Measurements from ENCODE around the gene PCDH9. TPM values are rescaled to one million over a fixed set of nuclear protein-coding genes. Genes with fewer than 3 reads are reported as not detected.

Gene PCDH9
- total and polyA plus RNA-seq, 10 of the 15 experiments (the other 5 are each of a cell fraction or from before 2014, with no cell fraction given), result 0.02 to 2.3 (median 0.05) TPM; not detected in 1

DNA sequence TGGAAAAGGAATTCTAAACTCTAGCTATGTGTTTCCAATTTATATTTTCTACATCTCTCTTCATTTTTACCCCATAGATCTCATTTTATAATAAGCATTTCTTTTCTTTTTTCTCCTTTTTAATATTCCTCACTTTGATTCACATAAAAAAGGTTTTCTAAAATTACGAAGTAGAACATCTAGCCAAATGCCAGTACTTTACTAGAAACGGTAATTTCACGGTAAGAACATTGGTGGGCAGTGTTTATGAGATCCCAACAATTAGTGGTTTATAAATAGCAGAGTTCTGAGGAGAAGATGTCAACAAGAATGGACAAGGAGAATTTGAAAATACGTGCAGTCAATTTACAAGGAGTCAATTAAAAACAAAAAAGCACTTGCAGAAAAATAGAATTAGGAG lies 94.8 kb downstream of the PCDH9 start:
- ChIA-PET POLR2A (no interaction called here), CTCF (interaction anchor here (1.0 kb wide), 1 partner anchor 14 kb away, joined by 3 read pairs; no protein-coding TSS in a partner anchor), SMC1A (ENCODE audit: uncharacterized antibody, unreplicated experiment) (interaction anchor here (1.8 kb wide), 1 partner anchor 9 kb away, joined by 7 read pairs; no protein-coding TSS in a partner anchor), RAD21 (ENCODE audit: unreplicated experiment) (no interaction called here)
- intact Hi-C loops (cut with micrococcal nuclease; ENCODE audit: unreplicated experiment), result no loop called here
- no peaks in the 10 kb centered on the region; a peak in 1 of 4 replicates for H3K27me3 ChIP-seq (replicated peaks in 1 of 2; ENCODE audit: control insufficient read depth in 2 of 2, insufficient read depth in 2 of 2, low read length in 1 of 2)
- no peaks in the 10 kb centered on the region for H3K79me2 ChIP-seq (ENCODE audit: control insufficient read depth, insufficient read depth, low read length)
- TF ChIP-seq BCL11A (IDR thresholded peaks at IDR 0.05; ENCODE audit: low read depth, low read length), result no peak
- no peak for TF ChIP-seq DPF2 (IDR thresholded peaks at IDR 0.05)
- TF ChIP-seq ZNF274 (IDR thresholded peaks at IDR 0.05; ENCODE audit: insufficient read depth, insufficient read length), result no peak
- TF ChIP-seq, protein P1, sequence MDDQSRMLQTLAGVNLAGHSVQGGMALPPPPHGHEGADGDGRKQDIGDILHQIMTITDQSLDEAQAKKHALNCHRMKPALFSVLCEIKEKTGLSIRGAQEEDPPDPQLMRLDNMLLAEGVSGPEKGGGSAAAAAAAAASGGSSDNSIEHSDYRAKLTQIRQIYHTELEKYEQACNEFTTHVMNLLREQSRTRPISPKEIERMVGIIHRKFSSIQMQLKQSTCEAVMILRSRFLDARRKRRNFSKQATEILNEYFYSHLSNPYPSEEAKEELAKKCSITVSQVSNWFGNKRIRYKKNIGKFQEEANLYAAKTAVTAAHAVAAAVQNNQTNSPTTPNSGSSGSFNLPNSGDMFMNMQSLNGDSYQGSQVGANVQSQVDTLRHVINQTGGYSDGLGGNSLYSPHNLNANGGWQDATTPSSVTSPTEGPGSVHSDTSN (IDR thresholded peaks at IDR 0.05; ENCODE audit: insufficient replicate concordance, low read depth, low read length), result no peak
- H4K20me1 ChIP-seq (ENCODE audit: control insufficient read depth, insufficient read depth), result no peaks in the 10 kb centered on the region
- no peaks in the 10 kb centered on the region for H3K36me3 ChIP-seq (ENCODE audit: control insufficient read depth in 2 of 2, insufficient read depth in 2 of 2, low read length in 1 of 2)
- H3K27ac ChIP-seq (ENCODE audit: control insufficient read depth, insufficient read depth), result no peak overlapping the region
- no peak for FAIRE-seq
- H2AFZ ChIP-seq (ENCODE audit: control insufficient read depth, low read depth, low read length), result no peak overlapping the region
- no TSS peak for BruUV-seq (replicated peaks)
- no peak overlapping the region for H3K4me3 ChIP-seq
- ATAC-seq, result no peak
- no peaks in the 10 kb centered on the region for H3K9me3 ChIP-seq (replicated peaks; ENCODE audit: control insufficient read depth, insufficient read depth, low read length)
- no peaks in the 10 kb centered on the region for H3K4me1 ChIP-seq (ENCODE audit: control insufficient read depth, insufficient read depth, low read length)
- WGBS (ENCODE audit: insufficient coverage, insufficient replicate concordance, low lambda C conversion rate, missing lambda C conversion rate), result 37% methylated on average over 4 of the region's 4 CpGs
- DNase-seq (ENCODE audit: low read depth, low spot score), result no peak
- no peak overlapping the region for H3K4me2 ChIP-seq (ENCODE audit: control insufficient read depth, insufficient read depth)
- H3K9ac ChIP-seq (ENCODE audit: control insufficient read depth, insufficient read depth, low read length), result no peak overlapping the region
- in situ Hi-C loops (cut with MboI), result no loop called here

DNA sequence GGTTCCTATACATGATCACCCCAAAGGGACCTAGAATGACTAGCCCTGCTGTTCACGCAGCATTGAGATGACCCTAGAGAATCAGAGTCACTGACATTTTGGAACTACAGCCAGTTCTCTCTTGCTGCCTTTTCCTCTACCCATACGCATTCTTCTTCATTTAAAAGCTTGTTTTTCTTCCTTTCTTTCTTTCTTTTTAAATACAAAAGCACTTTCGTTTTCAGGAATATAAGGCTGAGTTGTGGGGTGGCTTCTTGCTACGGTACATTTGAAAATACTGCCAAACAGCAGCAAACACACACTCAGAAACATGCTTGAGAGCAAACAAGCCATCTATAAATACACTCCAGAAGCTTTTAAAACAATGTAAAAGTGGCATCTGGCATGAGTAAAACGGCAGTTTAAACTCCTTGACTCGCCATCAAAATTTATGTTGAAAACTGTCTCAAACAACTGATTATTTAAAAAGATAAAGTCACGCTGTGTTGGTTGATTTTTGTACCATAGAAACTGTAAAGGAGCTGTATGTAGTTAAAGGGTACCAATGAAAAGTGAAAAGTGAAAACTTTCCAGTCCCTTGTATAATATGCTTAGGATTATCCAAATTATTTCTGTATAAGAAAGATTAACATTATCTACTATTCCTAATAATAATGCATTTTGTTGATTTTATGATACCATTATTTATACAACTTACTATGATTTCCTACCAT lies 95.6 kb downstream of the PCDH9 start:
- WGBS (ENCODE audit: insufficient coverage, insufficient replicate concordance, low lambda C conversion rate, missing lambda C conversion rate), result 7% methylated on average over 7 of the region's 7 CpGs
- Histone ChIP-seq H3K9me3 (replicated peaks; ENCODE audit: control insufficient read depth, insufficient read depth, low read length) (no peaks in the 10 kb centered on the region), H3K4me3 (no peak overlapping the region), H2AFZ (ENCODE audit: control insufficient read depth, low read depth, low read length) (no peak overlapping the region), H3K4me1 (ENCODE audit: control insufficient read depth, insufficient read depth, low read length) (no peaks in the 10 kb centered on the region), H3K4me2 (ENCODE audit: control insufficient read depth, insufficient read depth) (no peak overlapping the region), H3K27me3 (replicated peaks in 1 of 2; ENCODE audit: control insufficient read depth in 2 of 2, insufficient read depth in 2 of 2, low read length in 1 of 2) (no peaks in the 10 kb centered on the region; a peak in 1 of 4 replicates), H3K79me2 (ENCODE audit: control insufficient read depth, insufficient read depth, low read length) (no peaks in the 10 kb centered on the region), H4K20me1 (ENCODE audit: control insufficient read depth, insufficient read depth) (no peaks in the 10 kb centered on the region), H3K36me3 (ENCODE audit: control insufficient read depth in 2 of 2, insufficient read depth in 2 of 2, low read length in 1 of 2) (no peaks in the 10 kb centered on the region), H3K27ac (ENCODE audit: control insufficient read depth, insufficient read depth) (no peak overlapping the region), H3K9ac (ENCODE audit: control insufficient read depth, insufficient read depth, low read length) (no peak overlapping the region)
- ChIA-PET POLR2A (no interaction called here), RAD21 (ENCODE audit: unreplicated experiment) (no interaction called here), CTCF (interaction anchor here (1.0 kb wide), 1 partner anchor 13 kb away, joined by 3 read pairs; no protein-coding TSS in a partner anchor), SMC1A (ENCODE audit: uncharacterized antibody, unreplicated experiment) (interaction anchor here (1.8 kb wide), 1 partner anchor 10 kb away, joined by 7 read pairs; no protein-coding TSS in a partner anchor)
- TF ChIP-seq NFYB (IDR thresholded peaks at IDR 0.05; ENCODE audit: insufficient read depth, low read depth, low read length) (no peak), TCF7 (IDR thresholded peaks at IDR 0.05; ENCODE audit: borderline replicate concordance) (no peak), CBX5 (IDR thresholded peaks at IDR 0.05; ENCODE audit: low read depth) (no peak), SP1 (IDR thresholded peaks at IDR 0.05; ENCODE audit: low read depth, low read length) (no peak), NRF1 (conservative IDR thresholded peaks at IDR 0.05; ENCODE audit: low read depth, low read length) (no peak)
- TF ChIP-seq, protein P2, sequence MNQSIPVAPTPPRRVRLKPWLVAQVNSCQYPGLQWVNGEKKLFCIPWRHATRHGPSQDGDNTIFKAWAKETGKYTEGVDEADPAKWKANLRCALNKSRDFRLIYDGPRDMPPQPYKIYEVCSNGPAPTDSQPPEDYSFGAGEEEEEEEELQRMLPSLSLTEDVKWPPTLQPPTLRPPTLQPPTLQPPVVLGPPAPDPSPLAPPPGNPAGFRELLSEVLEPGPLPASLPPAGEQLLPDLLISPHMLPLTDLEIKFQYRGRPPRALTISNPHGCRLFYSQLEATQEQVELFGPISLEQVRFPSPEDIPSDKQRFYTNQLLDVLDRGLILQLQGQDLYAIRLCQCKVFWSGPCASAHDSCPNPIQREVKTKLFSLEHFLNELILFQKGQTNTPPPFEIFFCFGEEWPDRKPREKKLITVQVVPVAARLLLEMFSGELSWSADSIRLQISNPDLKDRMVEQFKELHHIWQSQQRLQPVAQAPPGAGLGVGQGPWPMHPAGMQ (IDR thresholded peaks at IDR 0.05; ENCODE audit: borderline replicate concordance), result no peak
- peak; percentile 67 for ATAC-seq
- in situ Hi-C loops (cut with MboI), result no loop called here
- intact Hi-C loops (cut with micrococcal nuclease; ENCODE audit: unreplicated experiment), result no loop called here
- FAIRE-seq, result no peak
- BruUV-seq (replicated peaks), result no TSS peak
- DNase-seq (ENCODE audit: low read depth, low spot score), result no peak
